ENCODE measurements around the gene STIL.

Gene STIL

DNA sequence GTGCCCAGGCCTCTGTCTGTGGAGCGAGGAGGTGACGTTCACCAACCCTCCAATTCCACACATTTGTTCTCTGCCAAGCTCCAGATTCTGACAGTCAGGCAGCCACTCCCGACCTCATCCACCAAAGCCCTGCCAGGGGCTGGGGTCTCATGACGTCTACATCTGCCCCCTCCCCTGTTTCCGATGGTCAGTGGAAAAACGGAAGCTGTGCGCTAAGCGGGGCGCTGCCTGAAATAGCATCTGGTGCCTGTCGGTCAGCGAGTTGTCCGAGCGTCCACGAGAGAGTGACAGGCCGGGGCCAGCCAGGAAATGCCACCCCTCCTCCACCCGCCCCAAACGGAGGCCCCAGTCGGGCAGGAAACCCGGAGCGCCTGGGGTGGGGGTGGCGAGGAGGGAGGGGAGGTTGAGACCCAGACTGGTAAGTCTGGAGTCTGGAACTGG is 78.7 kb downstream of the STIL start:
- DNase-seq (ENCODE audit: extremely low read depth, low read depth) = no peak

GRCh38 chr1:47233186-47233585 is 80.8 kb downstream of the STIL start:
- no peak for TF ChIP-seq CTCF (IDR thresholded peaks at IDR 0.05; ENCODE audit: low read depth, low read length, missing control alignments)
- H3K4me3 ChIP-seq (replicated peaks; ENCODE audit: low read depth, low read length) = no peak overlapping the region
- DNase-seq (ENCODE audit: extremely low read depth, low read depth) = no peak

More for the DNA sequence above, 78.7 kb downstream of the STIL start:
- no peak for TF ChIP-seq CTCF (IDR thresholded peaks at IDR 0.05; ENCODE audit: low read depth, low read length, missing control alignments)
- H3K4me3 ChIP-seq (replicated peaks; ENCODE audit: low read depth, low read length) = no peak overlapping the region

GRCh38 chr1:47232187-47232874 is 81.6 kb downstream of the STIL start, which contains the start of gene TAL1:
TAL1 (minus strand) TSS chr1:47232225; CDS start chr1:47225888, 6,337 bp downstream.
- H3K4me3 ChIP-seq (replicated peaks; ENCODE audit: low read depth, low read length) = no peak within 1 kb of the TSS
- no peak for DNase-seq (ENCODE audit: extremely low read depth, low read depth)
- TF ChIP-seq CTCF (IDR thresholded peaks at IDR 0.05; ENCODE audit: low read depth, low read length, missing control alignments) = no peak

DNA sequence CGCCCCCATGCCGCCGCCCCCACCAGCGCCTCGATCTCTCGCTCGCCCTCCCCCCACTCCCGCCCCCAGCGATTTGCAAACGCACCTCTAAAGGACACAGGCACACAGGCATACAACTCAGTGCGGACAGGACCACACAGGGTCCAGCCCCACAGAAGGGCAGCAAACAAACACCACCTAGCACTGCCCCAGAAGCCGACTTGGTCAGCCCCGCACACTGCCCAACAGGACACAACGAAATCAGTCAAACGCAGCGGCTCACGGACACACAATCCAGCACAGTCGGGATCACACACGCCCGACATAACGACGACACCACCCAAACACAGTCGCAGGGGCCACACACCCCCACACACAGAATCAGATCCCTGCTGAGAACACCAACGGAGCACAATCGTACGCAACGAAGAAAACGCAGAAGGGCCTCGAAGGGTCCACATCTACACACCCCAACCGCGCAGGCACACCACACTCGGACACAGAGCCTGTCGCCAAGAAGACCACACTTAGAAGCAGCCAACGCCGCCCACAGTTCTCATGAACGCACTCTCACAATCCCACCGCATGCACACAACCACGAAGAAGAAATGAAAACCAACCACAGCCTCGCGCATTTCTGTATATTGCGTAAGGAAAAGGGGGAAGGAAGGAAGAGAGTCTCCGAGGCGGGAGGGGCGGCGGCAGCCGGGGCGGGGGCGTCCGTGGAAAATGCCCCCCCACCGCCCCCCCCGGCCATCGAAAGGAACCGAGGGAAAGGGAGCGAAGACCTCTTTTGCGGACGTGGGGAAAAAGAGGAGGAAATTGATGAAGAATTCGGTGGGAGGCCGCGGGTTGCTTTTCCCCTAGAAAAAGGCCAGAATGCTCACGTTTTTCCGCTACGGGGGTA is 82.4 kb downstream of the STIL start:
- no peak for TF ChIP-seq CTCF (IDR thresholded peaks at IDR 0.05; ENCODE audit: low read depth, low read length, missing control alignments)
- H3K4me3 ChIP-seq (replicated peaks; ENCODE audit: low read depth, low read length) = no peak overlapping the region
- no peak for DNase-seq (ENCODE audit: extremely low read depth, low read depth)

DNA sequence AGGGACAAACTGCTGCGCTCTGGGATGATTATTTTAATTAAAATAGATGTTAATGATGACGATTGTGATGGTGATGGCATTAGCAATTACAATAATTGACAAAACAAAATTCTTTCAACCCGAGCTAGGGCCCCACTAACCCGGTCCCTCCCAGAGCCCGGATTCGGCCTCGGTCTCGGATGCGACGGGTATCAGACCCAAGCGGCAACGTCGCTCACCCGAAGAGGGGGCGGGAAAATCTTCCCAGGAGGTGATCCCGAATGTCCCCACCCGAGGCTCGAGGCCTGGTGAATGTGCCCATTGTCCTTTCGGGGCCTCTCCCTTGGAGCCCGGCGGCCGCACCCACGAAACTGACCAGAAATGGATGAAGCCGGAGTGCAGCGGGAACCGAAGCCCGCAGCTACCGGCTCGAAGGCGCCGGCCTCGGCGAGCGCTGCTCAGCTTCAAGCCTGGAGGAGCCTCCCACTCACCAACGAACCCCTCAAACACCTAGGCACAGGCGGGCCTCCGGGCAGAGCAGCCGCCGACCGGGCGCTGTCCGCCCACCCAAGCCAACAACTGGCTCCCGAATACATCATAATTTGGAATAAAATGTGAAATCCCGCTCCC is 83.2 kb downstream of the STIL start:
- TF ChIP-seq CTCF (IDR thresholded peaks at IDR 0.05; ENCODE audit: low read depth, low read length, missing control alignments) = no peak
- H3K4me3 ChIP-seq (replicated peaks; ENCODE audit: low read depth, low read length) = no peak overlapping the region

DNA sequence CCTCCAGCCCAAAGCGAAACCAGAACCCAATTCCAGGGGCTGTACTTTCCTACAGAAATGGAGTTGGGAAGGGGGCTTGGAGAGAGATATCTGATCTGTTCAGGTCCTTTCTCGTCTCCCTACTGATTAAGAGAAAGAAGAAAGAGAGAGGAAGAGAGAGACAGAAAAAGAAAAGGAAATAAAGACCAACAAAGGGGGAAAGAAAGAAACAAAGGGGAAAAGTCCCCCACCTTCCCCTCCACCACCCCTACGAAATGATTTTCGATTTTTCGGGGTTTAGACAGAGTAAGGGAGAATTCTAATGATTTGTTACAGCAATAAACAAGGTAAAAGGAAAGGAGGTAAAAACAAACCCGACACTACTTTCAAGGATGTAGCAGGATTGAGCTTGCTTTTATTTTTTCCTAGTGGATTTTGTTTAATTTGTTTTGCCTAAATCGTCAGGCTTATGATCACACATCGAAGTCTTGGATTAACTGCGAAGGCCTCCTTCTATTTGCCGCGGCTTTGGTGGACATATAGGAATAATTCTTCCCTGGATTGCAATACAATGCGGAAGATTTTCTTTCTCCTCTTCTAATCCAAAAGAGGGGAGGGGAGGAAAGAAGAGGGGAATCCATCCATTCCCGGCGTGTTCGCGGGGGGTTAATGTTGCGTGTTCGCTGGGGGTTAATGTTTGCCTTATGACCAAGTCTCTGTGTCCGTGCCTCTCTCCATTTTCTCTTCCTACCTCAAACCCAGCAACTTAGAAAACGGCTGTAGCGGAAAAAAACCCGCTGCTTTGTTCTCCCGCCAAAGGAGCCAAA is 83.9 kb downstream of the STIL start:
- H3K4me3 ChIP-seq (replicated peaks; ENCODE audit: low read depth, low read length) = no peak overlapping the region
- no peak for TF ChIP-seq CTCF (IDR thresholded peaks at IDR 0.05; ENCODE audit: low read depth, low read length, missing control alignments)
- no peak for DNase-seq (ENCODE audit: extremely low read depth, low read depth)

More for the DNA sequence above, 83.2 kb downstream of the STIL start:
- no peak for DNase-seq (ENCODE audit: extremely low read depth, low read depth)

All from HFF-Myc (cell line).